GM21360 (cell line): Measurements from ENCODE around the gene KIR3DL3.
"Not testable (repeated sequence)": the region's sequence is repeated elsewhere in the genome, so short reads cannot be mapped to it uniquely, and the experiment has no call there.

Source experiments
- ATAC-seq: cut with Tn5 transposase; IDR thresholded peaks from one replicate; pipeline ENCODE4 v1.9.1; 2021; ENCODE audit warnings: mild to moderate bottlenecking, moderate library complexity; ENCODE audit not compliant: unreplicated experiment

The KIR3DL3 gene

DNA sequence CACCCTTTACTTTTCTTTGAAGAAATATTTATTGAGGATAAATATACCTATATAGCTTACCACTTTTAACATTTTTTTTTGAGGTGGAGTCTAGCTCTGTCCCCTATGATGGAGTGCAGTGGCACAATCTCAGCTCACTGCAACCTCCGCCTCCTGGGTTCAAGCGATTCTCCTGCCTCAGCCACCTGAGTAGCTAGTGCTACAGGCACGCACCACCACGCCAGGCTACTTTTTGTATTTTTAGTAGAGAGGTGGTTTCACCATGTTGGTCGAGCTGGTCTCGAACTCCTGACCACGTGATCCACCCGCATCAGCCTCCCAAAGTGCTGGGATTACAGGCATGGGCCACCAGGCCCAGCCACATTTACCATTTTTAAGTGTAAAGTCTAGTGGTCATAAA is 51.6 kb downstream of the KIR3DL3 start:
- ATAC-seq, result not testable (repeated sequence)

DNA sequence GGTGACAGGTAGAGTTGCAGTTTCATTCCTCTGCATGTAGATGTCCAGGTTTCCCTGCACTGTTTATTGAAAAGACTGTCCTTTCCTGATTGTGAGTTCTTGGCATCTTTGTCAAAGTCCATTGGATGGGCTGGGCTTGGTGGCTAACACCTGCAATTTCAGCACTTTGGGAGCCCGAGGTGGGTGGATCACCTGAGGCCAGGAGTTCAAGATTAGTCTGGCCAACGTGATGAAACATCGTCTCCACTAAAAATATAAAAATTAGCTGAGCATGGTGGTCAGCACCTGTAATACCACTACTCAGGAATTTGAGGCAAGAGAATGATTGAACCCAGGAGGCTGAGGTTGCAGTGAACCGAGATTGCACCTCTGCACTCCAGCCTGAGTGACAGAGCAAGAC is 53.6 kb downstream of the KIR3DL3 start:
- ATAC-seq, result not testable (repeated sequence)

DNA sequence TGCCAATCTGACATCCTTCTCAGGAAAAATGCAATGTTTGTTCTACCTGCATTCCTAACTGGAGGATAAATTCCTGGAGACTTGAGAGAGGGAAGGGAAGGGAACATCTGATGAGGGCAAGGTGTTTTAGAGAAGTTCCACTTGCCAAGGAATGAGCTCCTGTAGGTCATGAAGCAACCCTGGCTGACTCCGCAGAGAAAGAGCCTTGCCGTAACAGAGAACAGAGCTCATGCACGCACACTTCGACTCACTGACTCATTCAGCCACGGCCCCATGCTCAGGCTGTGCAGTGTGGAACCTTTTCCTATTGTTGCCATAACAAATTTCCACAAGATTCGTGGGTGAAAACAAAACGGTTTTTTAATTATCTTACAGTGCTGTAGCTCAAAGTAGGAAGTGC is 54.7 kb downstream of the KIR3DL3 start:
- ATAC-seq, result not testable (repeated sequence)

DNA sequence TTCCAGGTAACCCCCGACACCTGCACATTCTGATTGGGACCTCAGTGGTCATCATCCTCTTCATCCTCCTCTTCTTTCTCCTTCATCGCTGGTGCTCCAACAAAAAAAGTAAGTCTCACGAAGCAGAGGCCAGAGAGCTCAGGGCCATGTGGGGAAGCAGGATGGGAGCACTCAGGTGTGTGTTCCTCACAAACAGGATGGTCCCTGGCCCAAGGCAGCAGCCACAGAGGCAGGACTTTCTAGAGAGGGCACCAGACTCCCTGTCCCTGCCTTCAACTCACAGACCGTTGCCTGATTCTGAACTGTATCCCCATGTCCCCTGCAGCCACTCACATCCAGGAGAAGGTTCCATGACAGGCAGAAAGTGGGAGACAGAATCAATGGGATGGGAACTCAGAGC is 58.7 kb downstream of the KIR3DL3 start:
- not testable (repeated sequence) for ATAC-seq
